ENCODE data around the gene MAPK8IP2. TPM values are rescaled to one million over a fixed set of nuclear protein-coding genes. Genes with fewer than 3 reads are reported as not detected.

MAPK8IP2 gene
- total and polyA plus RNA-seq, 2 of the 4 experiments (the other 2 are of a cell fraction) = under 0.01 to 0.14 TPM

- H3K27ac ChIP-seq (ENCODE audit: insufficient read depth, low read length) = no peak overlapping the region
- intact Hi-C loops (cut with micrococcal nuclease) = no loop called here
- no peaks in the 10 kb centered on the region for H3K9me1 ChIP-seq (ENCODE audit: insufficient read depth, low read length)
- H2BK15ac ChIP-seq (ENCODE audit: low read depth, low read length) = no peak overlapping the region
- no peaks in the 10 kb centered on the region for H3K36me3 ChIP-seq (ENCODE audit: control insufficient read depth, insufficient read depth, low read length)
- H2BK120ac ChIP-seq (ENCODE audit: low read depth, low read length) = no peak overlapping the region
- no peaks in the 10 kb centered on the region for H3K79me1 ChIP-seq (ENCODE audit: low read depth in 1 of 2, low read length in 2 of 2)
- no peak overlapping the region for H2AK5ac ChIP-seq (ENCODE audit: low read depth, low read length)
- H3K4me3 ChIP-seq (ENCODE audit: insufficient read depth, low read depth, low read length) = no peak overlapping the region
- no peak overlapping the region for H3K14ac ChIP-seq (replicated peaks; ENCODE audit: low read depth, low read length)
- TF ChIP-seq RAD21 (IDR thresholded peaks at IDR 0.05; ENCODE audit: low read length) (no peak), MAFK (IDR thresholded peaks at IDR 0.05; ENCODE audit: low read depth, low read length) (no peak)
- no peaks in the 10 kb centered on the region for H3K4me1 ChIP-seq (ENCODE audit: control insufficient read depth, insufficient read depth, low read length)
- ATAC-seq (ENCODE audit: low read depth) (no peak), DNase-seq (no peak)
- in situ Hi-C loops (cut with MboI; ENCODE audit: low sequenced_read_pairs) = no loop called here
- H4K20me1 ChIP-seq (ENCODE audit: insufficient read depth, low read length) = no peaks in the 10 kb centered on the region; the same call in 1 of the 2 replicates
- H3K23ac ChIP-seq (ENCODE audit: low read depth, low read length) = no peak overlapping the region
- no peak overlapping the region for H3K4ac ChIP-seq (ENCODE audit: low read depth, low read length)
- WGBS, 2 experiments (ENCODE audit: extremely low coverage in 2 of 2, insufficient read length in 1 of 2) = 72% methylated on average over 9 of the region's 12 CpGs; no CpG with 5 or more reads in 1 of the 2 experiments
- no peak overlapping the region for H3K56ac ChIP-seq (ENCODE audit: extremely low read depth, insufficient read depth, low read length)
- no peak overlapping the region for H3K9ac ChIP-seq (ENCODE audit: low read depth, low read length)
- no peaks in the 10 kb centered on the region for H3K9me3 ChIP-seq (ENCODE audit: control insufficient read depth, insufficient read depth, low read length)
- POLR2A ChIA-PET (ENCODE audit: unreplicated experiment) = no interaction called here
- dilution Hi-C loops (cut with HindIII; ENCODE audit: low sequenced_read_pairs, unreplicated experiment) = no loop called here
- no peak overlapping the region for H4K91ac ChIP-seq (ENCODE audit: insufficient read depth, low read depth, low read length)
- no peak overlapping the region for H2BK5ac ChIP-seq (ENCODE audit: low read depth, low read length, poor library complexity, severe bottlenecking)
- no peak overlapping the region for H4K5ac ChIP-seq (ENCODE audit: low read depth, low read length)
- H3K18ac ChIP-seq (ENCODE audit: low read depth, low read length) = no peak overlapping the region
- CTCF ChIA-PET = no interaction called here
- H2AK9ac ChIP-seq (replicated peaks; ENCODE audit: low read depth, low read length, poor library complexity) = no peak overlapping the region
- no peak overlapping the region for H2BK20ac ChIP-seq (ENCODE audit: low read depth, low read length)
- BruUV-seq (replicated peaks) = no TSS peak
- no peak overlapping the region for H4K8ac ChIP-seq (ENCODE audit: low read depth in 2 of 2, low read length in 2 of 2)
- H2AFZ ChIP-seq (replicated peaks; ENCODE audit: low read length, poor library complexity) = no peak overlapping the region
- H3K4me2 ChIP-seq (ENCODE audit: low read depth, low read length) = no peak overlapping the region
- H3K27me3 ChIP-seq (ENCODE audit: control insufficient read depth, insufficient read depth, low read length) = peaks cover 67% of the 10 kb centered on the region
These were observed 9.0 kb downstream of the MAPK8IP2 start for GRCh38 chr22:50609599-50609998.
